HepG2 (cell line): ENCODE data around the gene SEPTIN10. TPM values are rescaled to one million over a fixed set of nuclear protein-coding genes. Genes with fewer than 3 reads are reported as not detected.

ENCODE experiments used
- ATF2 ChIP-seq: sonication (generic); formaldehyde crosslinking; IDR thresholded peaks from 2 replicates; pipeline ENCODE4 v1.4.0; 2020; ENCODE audit warnings: missing genetic modification reagents
- CTCF ChIP-seq: sonication (generic); formaldehyde crosslinking; IDR thresholded peaks from 2 replicates; pipeline ENCODE4 v1.5.0; 2020; ENCODE audit warnings: mild to moderate bottlenecking, missing genetic modification reagents, moderate library complexity
- LRRFIP1 ChIP-seq: sonication (generic); formaldehyde crosslinking; conservative IDR thresholded peaks from 2 replicates; pipeline ENCODE4 v1.4.0; 2020; ENCODE audit warnings: missing genetic modification reagents
- MZF1 ChIP-seq: sonication (generic); formaldehyde crosslinking; IDR thresholded peaks from 2 replicates; pipeline ENCODE4 v1.8.1; 2023; ENCODE audit warnings: mild to moderate bottlenecking, missing genetic modification reagents, borderline replicate concordance
- SNAPC4 ChIP-seq: sonication (generic); formaldehyde crosslinking; IDR thresholded peaks from 2 replicates; pipeline ENCODE4 v1.4.0; 2020; ENCODE audit warnings: mild to moderate bottlenecking, missing genetic modification reagents
- ZBTB4 ChIP-seq: sonication (generic); formaldehyde crosslinking; IDR thresholded peaks from 2 replicates; pipeline ENCODE4 v1.4.0; 2020; ENCODE audit warnings: missing genetic modification reagents, mild to moderate bottlenecking, borderline replicate concordance
- ZFP37 ChIP-seq: sonication (generic); formaldehyde crosslinking; IDR thresholded peaks from 2 replicates; pipeline ENCODE4 v1.4.0; 2020; ENCODE audit warnings: missing genetic modification reagents, borderline replicate concordance
- ZNF207 ChIP-seq: fragments of 450-650 bp; IDR thresholded peaks from 2 replicates; pipeline ENCODE4 v1.6.1; 2016; ENCODE audit warnings: antibody characterized with exemption, borderline replicate concordance
- ZNF317 ChIP-seq: sonication (generic); formaldehyde crosslinking; IDR thresholded peaks from 2 replicates; pipeline ENCODE4 v1.5.0; 2020; ENCODE audit warnings: mild to moderate bottlenecking, missing genetic modification reagents
- ZNF367 ChIP-seq: sonication (generic); formaldehyde crosslinking; IDR thresholded peaks from 2 replicates; pipeline ENCODE4 v1.4.0; 2020; ENCODE audit warnings: missing genetic modification reagents, borderline replicate concordance
- ZNF569 ChIP-seq: sonication (generic); formaldehyde crosslinking; IDR thresholded peaks from 2 replicates; pipeline ENCODE4 v1.5.0; 2020; ENCODE audit warnings: mild to moderate bottlenecking, missing genetic modification reagents, moderate library complexity, borderline replicate concordance
- ZNF761 ChIP-seq: sonication (generic); formaldehyde crosslinking; conservative IDR thresholded peaks from 2 replicates; pipeline ENCODE4 v1.4.0; 2020; ENCODE audit warnings: mild to moderate bottlenecking, missing genetic modification reagents
- ZNF776 ChIP-seq: sonication (generic); formaldehyde crosslinking; IDR thresholded peaks from 2 replicates; pipeline ENCODE4 v1.4.0; 2020; ENCODE audit warnings: mild to moderate bottlenecking, missing genetic modification reagents
- polyA plus RNA-seq, 8 experiments: library from polyadenylated mRNA; depleted of rRNA in 3 of 8; stranded (reverse) in 7 of 8; unstranded in 1 of 8; fragments of >200 nt; fragmentation: Illumina TruSeq in 4 of 8; extraction: Trizol in 4 of 8; gene quantifications; 2 replicates each; pipeline versions ENCODE4 v1.2.1 to v1.2.3, GENCODE V29; 2011 to 2016; ENCODE audit warnings: low read depth in 4 of 8, missing spikeins in 1 of 8, mixed read lengths in 1 of 8; ENCODE audit not compliant: insufficient read depth in 1 of 8
- total RNA-seq, 5 experiments: library from RNA; depleted of rRNA; stranded (reverse); fragments of >200 nt; fragmentation: Illumina TruSeq; extraction: Trizol; gene quantifications; 2 replicates each; pipeline ENCODE4 v1.2.3, GENCODE V29; 2016; ENCODE audit warnings: low read depth in 1 of 5

The SEPTIN10 gene
- total and polyA plus RNA-seq, 2 of the 13 experiments (the other 11 are each of a cell fraction or from before 2014, with no cell fraction given) = 45.8 to 67.5 TPM

GRCh38 chr2:109637749-109638570 lies 24.2 kb upstream of the SEPTIN10 start (continued):
- TF ChIP-seq ZNF207 = no peak
- TF ChIP-seq ZNF569 (CRISPR knock-in tag) = no peak
- TF ChIP-seq LRRFIP1 (CRISPR knock-in tag) = no peak
- TF ChIP-seq ZNF776 (CRISPR knock-in tag) = no peak
- TF ChIP-seq ZNF761 (CRISPR knock-in tag) = 0 out of 2 replicates have a peak, but pooled peaks have one; percentile 36
- TF ChIP-seq ZBTB4 (CRISPR knock-in tag) = no peak
- TF ChIP-seq SNAPC4 (CRISPR knock-in tag) = no peak
- no peak for TF ChIP-seq ATF2 (CRISPR knock-in tag)
- no peak for TF ChIP-seq MZF1 (CRISPR knock-in tag)
- TF ChIP-seq ZFP37 = no peak
- no peak for TF ChIP-seq ZNF367
- TF ChIP-seq ZNF317 (CRISPR knock-in tag) = no peak
- TF ChIP-seq CTCF (CRISPR knock-in tag) = 0 out of 2 replicates have a peak, but pooled peaks have one; percentile 2
